ENCODE measurements around the gene KRTAP24-1. TPM values are rescaled to one million over a fixed set of nuclear protein-coding genes. Genes with fewer than 3 reads are reported as not detected.

KRTAP24-1 gene, protein sequence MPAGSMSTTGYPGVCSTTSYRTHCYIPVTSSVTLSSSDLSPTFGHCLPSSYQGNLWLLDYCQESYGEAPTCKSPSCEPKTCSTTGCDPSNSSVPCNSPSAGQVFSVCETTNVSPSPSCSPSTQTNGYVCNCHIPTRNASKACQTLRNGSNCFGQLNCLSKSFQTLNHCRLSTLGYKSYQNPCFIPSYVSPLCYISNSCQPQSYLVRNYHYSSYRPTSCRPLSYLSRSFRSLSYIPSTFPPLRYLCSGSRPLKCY
- not detected in 2 replicates for total RNA-seq (2014; rRNA removed; shearing (Covaris generic))

DNA sequence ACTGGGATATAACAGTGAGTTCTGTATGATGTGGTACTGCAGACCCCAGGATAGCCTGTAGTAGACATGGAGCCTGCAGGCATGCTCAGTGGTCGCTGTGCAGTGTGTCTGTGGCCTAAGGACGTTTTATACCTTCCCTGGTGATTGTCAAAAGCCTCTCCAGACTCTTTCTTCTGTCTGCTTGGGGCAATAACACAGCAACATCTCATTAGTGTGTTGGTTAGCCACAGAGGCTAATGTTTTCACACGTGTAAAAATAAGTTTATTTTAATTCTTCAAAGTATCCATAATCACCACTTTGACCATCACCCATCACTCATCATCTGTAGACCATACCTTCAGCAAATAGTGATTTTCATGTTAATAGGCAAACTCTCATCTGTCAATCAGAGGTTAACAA is at the start of gene KRTAP24-1:
Gene KRTAP24-1 (minus strand): TSS at position 101 of the 400 bp plus-strand sequence. CDS start 18 bp downstream, at position 83.
- no peak within 1 kb of the TSS for H3K4me3 ChIP-seq
- no peak within 1 kb of the TSS for H3K27ac ChIP-seq
- H3K9me3 ChIP-seq (replicated peaks), result no peaks in the 10 kb centered on the region
- H3K36me3 ChIP-seq, result no peaks in the 10 kb centered on the region
- peaks cover 7% of the 10 kb centered on the region; the same call in 1 of the 2 replicates for H3K27me3 ChIP-seq
- no peaks in the 10 kb centered on the region for H3K4me1 ChIP-seq
- no peak for DNase-seq

DNA sequence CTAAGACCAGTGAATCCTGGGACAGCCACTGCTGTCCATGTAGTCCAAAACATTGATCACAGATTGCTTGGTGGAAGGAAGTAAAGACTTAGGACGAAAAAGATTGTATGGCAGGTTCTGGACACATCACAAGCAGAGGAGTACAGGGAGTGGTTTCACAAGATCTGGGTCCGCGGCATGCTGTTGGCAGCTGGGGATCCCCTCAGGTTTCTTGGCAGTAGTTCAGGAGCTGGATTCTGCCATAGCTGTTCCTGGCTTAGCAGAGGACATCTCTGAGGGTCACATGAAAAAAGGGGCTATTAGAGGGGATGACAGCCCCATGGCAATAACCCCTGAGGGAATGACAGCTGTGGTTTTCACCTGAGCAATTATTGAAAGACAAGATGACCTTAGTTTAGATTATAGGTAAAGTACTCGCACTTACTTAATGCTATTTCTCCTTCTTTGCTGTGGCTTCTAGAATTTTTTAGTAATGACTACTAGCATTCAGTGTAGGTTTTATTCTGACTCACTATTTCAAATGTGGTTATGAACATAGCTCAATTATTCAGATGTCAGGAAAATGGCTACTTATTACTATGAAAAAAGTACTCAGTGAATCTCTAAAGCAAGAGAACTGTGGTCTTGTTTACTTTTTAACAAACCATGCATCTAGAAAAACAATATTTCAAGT is 46.6 kb upstream of the KRTAP24-1 start:
- Histone ChIP-seq H3K4me3 (no peak overlapping the region), H3K4me1 (no peaks in the 10 kb centered on the region), H3K27me3 (no peaks in the 10 kb centered on the region), H3K9me3 (replicated peaks) (no peaks in the 10 kb centered on the region), H3K36me3 (no peaks in the 10 kb centered on the region), H3K27ac (no peak overlapping the region)
- DNase-seq, result no peak

DNA sequence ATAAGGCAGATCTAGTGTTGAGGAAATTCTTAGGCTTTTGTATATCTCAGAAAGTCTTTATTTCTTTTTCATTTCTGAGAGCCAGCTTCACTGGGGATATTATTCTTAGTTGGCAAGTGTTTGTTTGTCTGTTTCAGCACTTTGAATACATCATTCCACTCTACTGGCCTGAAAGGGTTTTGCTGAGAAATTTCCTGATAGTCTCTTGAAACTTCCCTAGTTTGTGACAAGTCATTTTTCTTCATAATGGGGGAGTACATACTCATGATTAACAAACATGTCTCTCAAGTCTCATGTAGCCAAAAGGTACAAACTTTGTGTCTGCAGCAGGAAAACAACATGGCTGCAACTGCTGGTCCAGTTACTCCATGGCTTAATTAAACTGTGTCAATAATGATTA is 43.6 kb upstream of the KRTAP24-1 start:
- no peaks in the 10 kb centered on the region for H3K27me3 ChIP-seq
- H3K27ac ChIP-seq, result no peak overlapping the region
- DNase-seq, result no peak
- no peaks in the 10 kb centered on the region for H3K4me1 ChIP-seq
- H3K4me3 ChIP-seq, result no peak overlapping the region
- H3K9me3 ChIP-seq (replicated peaks), result no peaks in the 10 kb centered on the region
- H3K36me3 ChIP-seq, result no peaks in the 10 kb centered on the region

DNA sequence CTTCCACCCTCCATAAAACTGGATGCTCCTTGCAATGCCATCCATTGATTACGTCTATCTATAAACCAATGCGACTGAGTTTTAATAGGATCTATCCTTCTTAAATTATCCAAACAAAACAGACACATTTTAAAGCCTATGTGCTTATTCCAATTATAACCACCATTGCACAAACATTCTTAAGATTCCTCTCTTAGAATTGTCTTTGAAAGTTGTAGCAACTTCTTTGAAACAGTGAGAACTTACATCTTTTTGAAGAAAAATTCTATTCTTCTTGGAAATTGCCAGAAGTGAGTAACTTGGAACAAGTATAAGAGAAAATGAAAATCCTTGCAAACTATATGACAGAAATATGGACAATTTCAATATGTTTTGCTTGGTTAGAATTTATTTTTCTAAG is 37.5 kb upstream of the KRTAP24-1 start, which contains the start of gene KRTAP26-1:
Gene KRTAP26-1 (minus strand): TSS at position 101 of the 400 bp plus-strand sequence. CDS start 280 bp downstream, outside the sequence.
- Histone ChIP-seq H3K36me3 (no peaks in the 10 kb centered on the region), H3K4me1 (no peaks in the 10 kb centered on the region), H3K4me3 (no peak within 1 kb of the TSS), H3K27ac (no peak within 1 kb of the TSS), H3K27me3 (no peaks in the 10 kb centered on the region), H3K9me3 (replicated peaks) (no peaks in the 10 kb centered on the region)
- DNase-seq, result no peak

DNA sequence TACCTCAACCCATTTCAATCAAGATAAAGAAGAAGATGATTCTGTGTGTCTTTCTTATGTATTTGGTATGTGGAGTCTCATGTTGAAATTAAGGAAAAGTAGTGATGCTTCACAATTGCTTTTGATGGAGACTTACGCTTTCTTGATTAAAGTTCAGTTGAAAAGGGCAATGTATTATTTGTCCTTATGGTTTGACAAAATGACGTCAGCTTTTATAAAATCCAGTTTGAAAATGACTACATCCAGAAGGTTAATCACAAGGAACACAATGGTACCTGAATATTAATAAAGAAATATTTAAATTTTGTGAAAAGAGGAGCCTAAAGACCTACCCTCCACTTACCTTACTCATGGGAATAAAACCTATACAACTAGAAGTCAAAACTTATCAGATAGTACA is 33.0 kb upstream of the KRTAP24-1 start:
- Histone ChIP-seq H3K27ac (no peak overlapping the region), H3K9me3 (replicated peaks) (no peaks in the 10 kb centered on the region), H3K4me1 (no peaks in the 10 kb centered on the region), H3K27me3 (no peaks in the 10 kb centered on the region), H3K4me3 (no peak overlapping the region), H3K36me3 (no peaks in the 10 kb centered on the region)
- no peak for DNase-seq

DNA sequence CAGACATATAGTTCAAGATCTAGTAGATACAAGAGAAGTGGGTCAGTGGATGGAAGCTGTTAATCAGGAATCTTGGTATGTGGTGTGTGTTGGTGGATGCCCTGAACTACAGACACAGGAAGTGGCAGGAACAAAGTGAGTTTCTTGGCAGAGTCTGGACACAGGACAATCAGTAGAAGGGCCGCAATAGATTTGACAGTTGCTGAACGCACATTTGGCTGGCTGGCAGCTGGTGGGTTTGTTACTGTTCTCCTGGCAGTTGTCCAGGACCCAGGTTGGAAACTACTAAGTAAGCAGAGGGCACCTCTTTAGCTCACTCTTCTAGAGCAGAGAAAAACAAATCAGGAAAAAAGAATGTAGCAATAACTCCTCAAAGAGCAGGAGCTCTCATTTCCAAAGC is 24.1 kb upstream of the KRTAP24-1 start:
- H3K4me3 ChIP-seq, result no peak overlapping the region
- DNase-seq, result peak in 1 of 2 experiments; percentile 9
- H3K27me3 ChIP-seq, result no peaks in the 10 kb centered on the region
- H3K4me1 ChIP-seq, result no peaks in the 10 kb centered on the region
- H3K9me3 ChIP-seq (replicated peaks), result no peaks in the 10 kb centered on the region
- H3K36me3 ChIP-seq, result no peaks in the 10 kb centered on the region
- H3K27ac ChIP-seq, result no peak overlapping the region

DNA sequence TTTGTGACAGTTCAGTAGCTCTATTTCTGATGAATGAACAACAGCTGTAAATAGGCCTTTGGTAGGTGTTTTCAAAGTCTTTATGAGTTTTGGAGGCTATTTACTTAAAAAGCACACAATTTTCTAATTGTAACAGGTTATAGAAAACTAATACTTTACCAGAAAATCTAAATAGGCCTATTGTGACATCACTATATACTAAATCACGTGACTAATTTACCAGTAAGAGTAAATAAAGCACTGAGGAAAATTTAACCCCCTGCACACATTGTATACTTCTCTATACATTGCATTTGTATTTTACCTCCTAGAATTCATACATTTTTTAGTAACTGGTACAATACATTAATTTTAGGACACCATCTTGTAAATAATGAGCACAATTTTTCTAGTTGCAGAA is 22.4 kb upstream of the KRTAP24-1 start:
- H3K27me3 ChIP-seq, result no peaks in the 10 kb centered on the region
- H3K36me3 ChIP-seq, result no peaks in the 10 kb centered on the region
- H3K4me3 ChIP-seq, result no peak overlapping the region
- H3K4me1 ChIP-seq, result no peaks in the 10 kb centered on the region
- no peak overlapping the region for H3K27ac ChIP-seq
- no peaks in the 10 kb centered on the region for H3K9me3 ChIP-seq (replicated peaks)
- no peak for DNase-seq

DNA sequence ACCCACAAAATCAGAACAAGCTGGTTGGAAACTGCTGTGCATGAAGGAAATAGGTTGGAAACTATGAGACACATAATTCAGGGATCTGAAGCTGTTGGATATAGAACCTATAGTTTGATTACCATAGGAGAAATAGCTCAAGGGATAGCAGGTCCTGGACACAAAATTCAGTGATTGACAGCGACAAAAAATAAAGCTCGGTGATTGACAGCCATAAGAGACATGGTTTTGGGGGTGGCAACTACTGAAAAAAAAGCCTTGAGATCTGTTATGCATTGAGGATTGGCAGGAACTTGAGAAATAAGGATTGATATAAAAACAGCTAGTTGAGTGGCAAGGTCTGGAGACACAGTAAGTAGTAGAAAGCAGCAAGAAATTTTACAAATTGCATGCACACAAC is 6.5 kb upstream of the KRTAP24-1 start, which contains the start of gene KRTAP25-1:
Gene KRTAP25-1 (minus strand): TSS at position 300 of the 400 bp plus-strand sequence. CDS start 24 bp downstream, at position 276.
- peaks cover 7% of the 10 kb centered on the region; the same call in 1 of the 2 replicates for H3K27me3 ChIP-seq
- H3K36me3 ChIP-seq, result no peaks in the 10 kb centered on the region
- H3K9me3 ChIP-seq (replicated peaks), result no peaks in the 10 kb centered on the region
- DNase-seq, result no peak
- H3K4me1 ChIP-seq, result no peaks in the 10 kb centered on the region
- H3K27ac ChIP-seq, result no peak within 1 kb of the TSS
- no peak within 1 kb of the TSS for H3K4me3 ChIP-seq

DNA sequence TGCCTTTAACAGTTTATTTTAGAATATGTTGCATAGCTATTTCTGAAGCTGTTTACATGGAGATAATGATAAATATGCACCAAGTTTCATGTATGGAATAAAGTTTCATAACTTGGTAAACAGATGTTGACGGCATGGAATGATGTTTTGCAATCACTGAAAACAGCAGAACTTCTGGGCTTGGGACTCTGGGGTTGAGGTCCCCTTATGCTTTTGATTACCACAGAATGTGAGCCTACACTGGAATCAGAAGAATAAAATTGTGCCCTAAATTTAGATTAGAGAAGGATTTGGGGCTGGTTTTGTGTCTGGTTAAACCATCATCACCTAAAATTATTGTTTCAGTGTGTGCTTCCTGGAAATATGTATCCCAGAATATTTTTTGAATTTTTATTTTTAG is 11.1 kb downstream of the KRTAP24-1 start:
- H3K4me3 ChIP-seq, result no peak overlapping the region
- DNase-seq, result no peak
- no peaks in the 10 kb centered on the region for H3K36me3 ChIP-seq
- no peak overlapping the region for H3K27ac ChIP-seq
- peaks cover 5% of the 10 kb centered on the region; the same call in 1 of the 2 replicates for H3K27me3 ChIP-seq
- H3K4me1 ChIP-seq, result no peaks in the 10 kb centered on the region
- H3K9me3 ChIP-seq (replicated peaks), result no peaks in the 10 kb centered on the region

DNA sequence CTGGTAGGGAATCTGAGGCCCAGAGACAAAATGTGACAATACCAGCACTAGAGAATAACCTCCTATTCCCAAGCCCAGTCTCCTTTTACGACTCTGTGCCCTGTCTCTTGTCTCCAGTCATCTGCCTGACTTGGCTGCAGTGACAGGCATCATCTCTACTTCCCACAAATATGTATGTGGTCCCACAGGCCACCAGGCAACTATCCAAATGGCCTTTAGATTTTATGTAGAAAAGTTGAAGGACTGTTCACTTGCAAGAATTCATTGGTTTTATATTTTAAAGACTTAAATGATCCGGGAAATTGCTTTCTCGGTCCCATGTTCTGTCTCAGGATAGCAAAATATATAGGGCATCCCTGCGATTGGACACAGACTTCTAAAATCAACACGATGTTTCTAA is 11.6 kb downstream of the KRTAP24-1 start:
- no peak for DNase-seq
- H3K4me3 ChIP-seq, result no peak overlapping the region
- no peaks in the 10 kb centered on the region for H3K36me3 ChIP-seq
- H3K27ac ChIP-seq, result no peak overlapping the region
- H3K27me3 ChIP-seq, result peaks cover 5% of the 10 kb centered on the region; the same call in 1 of the 2 replicates
- no peaks in the 10 kb centered on the region for H3K4me1 ChIP-seq
- H3K9me3 ChIP-seq (replicated peaks), result no peaks in the 10 kb centered on the region

DNA sequence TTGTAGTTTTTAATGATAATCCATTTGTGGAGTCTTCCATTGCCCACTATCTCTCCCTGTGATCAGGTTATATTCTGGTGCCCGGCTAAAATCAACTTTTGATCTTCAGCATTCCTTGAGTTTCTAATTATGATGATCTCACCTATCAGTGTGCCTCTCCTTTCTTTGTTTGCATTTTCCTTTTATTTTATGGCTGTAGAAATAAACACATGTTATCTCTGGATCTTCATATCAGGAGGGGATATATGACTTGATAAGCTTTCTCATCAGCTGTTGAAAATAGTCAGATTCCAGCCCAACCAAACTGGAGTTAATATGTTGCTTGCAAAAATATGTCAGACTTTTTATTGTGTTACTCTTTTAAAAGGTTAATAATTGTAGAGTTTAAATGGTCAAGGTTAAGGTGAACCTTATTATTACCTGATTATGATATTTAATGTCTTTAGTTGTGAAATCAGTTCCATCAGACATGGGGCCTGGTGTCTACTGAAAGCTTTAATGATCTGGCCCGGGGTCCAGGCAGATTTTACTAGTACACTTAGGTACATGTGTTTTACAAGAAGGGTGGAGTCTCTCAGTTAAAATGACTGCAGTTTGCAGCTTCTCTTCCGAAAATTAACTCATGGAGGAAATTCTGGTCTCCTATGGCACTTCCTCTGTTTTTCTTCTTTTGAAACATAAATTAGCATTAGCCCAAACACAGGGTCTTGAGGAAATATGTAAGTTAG is 12.8 kb downstream of the KRTAP24-1 start:
- no peaks in the 10 kb centered on the region for H3K4me1 ChIP-seq
- no peaks in the 10 kb centered on the region for H3K9me3 ChIP-seq (replicated peaks)
- no peak overlapping the region for H3K27ac ChIP-seq
- H3K4me3 ChIP-seq, result no peak overlapping the region
- H3K36me3 ChIP-seq, result no peaks in the 10 kb centered on the region
- no peak for DNase-seq
- peaks cover 2% of the 10 kb centered on the region; the same call in 1 of the 2 replicates for H3K27me3 ChIP-seq

DNA sequence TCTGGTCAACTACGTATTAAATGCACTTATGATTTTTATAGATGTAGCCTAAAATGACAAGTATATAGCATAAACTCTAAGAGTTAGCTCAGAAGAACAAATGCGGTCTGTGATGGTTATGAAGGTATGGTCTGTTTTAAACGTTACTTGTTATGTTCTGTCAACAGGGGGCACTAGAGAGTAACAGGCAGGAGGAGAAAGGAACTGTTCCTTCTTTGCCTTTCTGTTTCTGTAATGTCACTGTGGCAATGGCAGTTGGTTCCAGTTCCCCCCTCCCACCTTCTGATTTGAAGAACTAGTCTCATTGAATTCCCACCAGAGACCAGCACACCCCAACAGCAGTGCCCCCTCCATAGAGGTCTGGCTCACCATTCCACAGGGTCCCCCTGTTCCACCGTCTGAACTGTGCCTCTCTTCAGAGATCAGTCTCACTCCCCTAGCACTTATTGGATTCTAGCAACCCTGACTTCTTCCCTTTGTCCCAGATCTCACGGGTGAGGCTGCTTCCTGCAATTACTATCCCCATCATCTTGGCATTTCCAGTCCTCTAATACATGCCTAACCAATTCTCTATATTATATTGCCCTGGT is 14.0 kb downstream of the KRTAP24-1 start:
- no peaks in the 10 kb centered on the region for H3K9me3 ChIP-seq (replicated peaks)
- no peak overlapping the region for H3K4me3 ChIP-seq
- 0 out of 2 replicates have a peak, but pooled peaks cover 2% of the 10 kb centered on the region for H3K27me3 ChIP-seq
- no peak overlapping the region for H3K27ac ChIP-seq
- H3K4me1 ChIP-seq, result no peaks in the 10 kb centered on the region
- H3K36me3 ChIP-seq, result no peaks in the 10 kb centered on the region
- DNase-seq, result peak; percentile 8 to 67

DNA sequence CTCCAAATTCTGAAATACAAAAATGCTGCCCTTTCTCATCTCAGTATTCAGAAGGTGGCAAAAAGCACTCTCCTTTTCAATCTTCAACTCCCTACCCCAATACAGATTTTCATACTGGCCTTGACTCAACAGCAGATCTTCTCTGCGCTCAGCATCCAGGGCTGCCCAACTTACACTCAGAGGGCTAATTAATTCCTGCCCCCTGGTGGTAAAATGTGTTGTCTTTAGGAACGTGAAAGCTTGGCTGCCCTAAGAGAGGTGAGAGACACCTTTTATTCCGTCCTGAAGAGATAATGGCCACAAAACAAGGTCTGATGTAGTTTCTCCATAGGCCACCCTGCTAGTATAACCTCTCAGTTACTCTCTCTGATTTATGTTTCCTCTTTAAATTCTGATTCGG is 25.0 kb downstream of the KRTAP24-1 start:
- no peak overlapping the region for H3K4me3 ChIP-seq
- no peaks in the 10 kb centered on the region for H3K27me3 ChIP-seq
- H3K36me3 ChIP-seq, result no peaks in the 10 kb centered on the region
- H3K9me3 ChIP-seq (replicated peaks), result no peaks in the 10 kb centered on the region
- no peaks in the 10 kb centered on the region for H3K4me1 ChIP-seq
- DNase-seq, result peak; percentile 13 to 52
- no peak overlapping the region for H3K27ac ChIP-seq

DNA sequence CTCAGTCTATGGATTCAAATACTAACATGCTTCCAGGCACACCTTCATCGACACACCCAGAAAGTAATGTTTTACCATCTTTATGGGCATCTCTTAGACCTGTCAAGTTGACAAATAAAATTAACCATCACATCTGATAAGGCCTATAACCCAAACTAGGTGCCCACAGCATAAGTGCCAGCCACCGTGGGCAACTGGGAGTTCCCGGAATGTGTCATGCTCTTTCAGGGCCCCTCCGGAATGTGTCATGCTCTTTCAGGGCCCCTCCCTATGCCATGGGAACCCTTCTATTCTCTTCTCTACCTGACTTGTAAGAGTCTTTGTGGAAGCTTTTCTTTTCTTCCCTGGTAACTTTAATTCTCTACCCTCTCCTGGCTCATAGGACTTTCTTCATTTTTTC is 26.6 kb downstream of the KRTAP24-1 start:
- H3K27ac ChIP-seq, result no peak overlapping the region
- H3K36me3 ChIP-seq, result no peaks in the 10 kb centered on the region
- no peaks in the 10 kb centered on the region for H3K9me3 ChIP-seq (replicated peaks)
- no peaks in the 10 kb centered on the region for H3K27me3 ChIP-seq
- H3K4me1 ChIP-seq, result no peaks in the 10 kb centered on the region
- DNase-seq, result no peak
- no peak overlapping the region for H3K4me3 ChIP-seq
